Measurements from ENCODE around the gene CEP68. TPM values are rescaled to one million over a fixed set of nuclear protein-coding genes. Genes with fewer than 3 reads are reported as not detected.
"Not testable (repeated sequence)": the region's sequence is repeated elsewhere in the genome, so short reads cannot be mapped to it uniquely, and the experiment has no call there.

CEP68 gene
- total RNA-seq, 1 donor from 2014 or later, result 23.0 TPM

GRCh38 chr2:65130664-65131175 is 74.5 kb downstream of the CEP68 start:
- Mint-ChIP-seq H3K36me3 (no peaks in the 10 kb centered on the region), H3K4me1 (peaks cover 37% of the 10 kb centered on the region), H3K27me3 (ENCODE audit: low read depth) (no peaks in the 10 kb centered on the region), H3K9me3 (no peaks in the 10 kb centered on the region), H3K4me3 (peak overlapping the region; percentile 99), H3K27ac (peak overlapping the region; percentile 100)
- no peak for TF ChIP-seq CTCF (IDR thresholded peaks at IDR 0.05; ENCODE audit: unreplicated experiment)
- DNase-seq (ENCODE audit: low spot score in 2 of 2, unreplicated experiment in 2 of 2), result no peak

- H3K36me3 Mint-ChIP-seq; H3K27ac Mint-ChIP-seq; DNase-seq (ENCODE audit: low spot score in 2 of 2, unreplicated experiment in 2 of 2); H3K4me3 Mint-ChIP-seq; H3K9me3 Mint-ChIP-seq; H3K27me3 Mint-ChIP-seq (ENCODE audit: low read depth): not testable (repeated sequence)
- peaks cover 21% of the 10 kb centered on the region for H3K4me1 Mint-ChIP-seq
Measured at GRCh38 chr2:65132930-65133329, 76.7 kb downstream of the CEP68 start.

- peaks cover 14% of the 10 kb centered on the region for H3K4me1 Mint-ChIP-seq
- no peak overlapping the region for H3K27ac Mint-ChIP-seq
- H3K9me3 Mint-ChIP-seq, result no peaks in the 10 kb centered on the region
- DNase-seq (ENCODE audit: low spot score in 2 of 2, unreplicated experiment in 2 of 2), result no peak
- TF ChIP-seq CTCF (IDR thresholded peaks at IDR 0.05; ENCODE audit: unreplicated experiment), result no peak
- H3K36me3 Mint-ChIP-seq, result no peaks in the 10 kb centered on the region
- no peaks in the 10 kb centered on the region for H3K27me3 Mint-ChIP-seq (ENCODE audit: low read depth)
- no peak overlapping the region for H3K4me3 Mint-ChIP-seq
Measured at GRCh38 chr2:65133626-65134025, 77.4 kb downstream of the CEP68 start.

GRCh38 chr2:65134158-65134557 is 77.9 kb downstream of the CEP68 start:
- no peak for TF ChIP-seq CTCF (IDR thresholded peaks at IDR 0.05; ENCODE audit: unreplicated experiment)
- no peaks in the 10 kb centered on the region for H3K27me3 Mint-ChIP-seq (ENCODE audit: low read depth)
- H3K27ac Mint-ChIP-seq, result no peak overlapping the region
- peaks cover 9% of the 10 kb centered on the region for H3K4me1 Mint-ChIP-seq
- no peak for DNase-seq (ENCODE audit: low spot score in 2 of 2, unreplicated experiment in 2 of 2)
- no peaks in the 10 kb centered on the region for H3K36me3 Mint-ChIP-seq
- H3K9me3 Mint-ChIP-seq, result no peaks in the 10 kb centered on the region
- H3K4me3 Mint-ChIP-seq, result no peak overlapping the region

- Mint-ChIP-seq H3K9me3 (no peaks in the 10 kb centered on the region), H3K4me1 (peaks cover 4% of the 10 kb centered on the region), H3K27ac (no peak overlapping the region), H3K36me3 (no peaks in the 10 kb centered on the region), H3K27me3 (ENCODE audit: low read depth) (no peaks in the 10 kb centered on the region), H3K4me3 (no peak overlapping the region)
- DNase-seq (ENCODE audit: low spot score in 2 of 2, unreplicated experiment in 2 of 2), result no peak
- TF ChIP-seq CTCF (IDR thresholded peaks at IDR 0.05; ENCODE audit: unreplicated experiment), result no peak
Measured at GRCh38 chr2:65136253-65136652, 80.0 kb downstream of the CEP68 start.

Other genes starting within 250 kb of the CEP68 start
- 4.3 to 6.0 TPM (median 5.3 TPM) in 3 replicates for gene SLC1A4, start 67.0 kb upstream of the CEP68 start, total RNA-seq
- gene RAB1A, start 73.7 kb downstream of the CEP68 start, total RNA-seq, result 126 to 128 TPM (median 128 TPM) in 3 replicates
- 166 to 171 TPM (median 169 TPM) in 3 replicates for gene ACTR2, start 171.4 kb downstream of the CEP68 start, total RNA-seq

All from mesothelial cell of epicardium (in vitro differentiated cells).